ENCODE measurements around the gene DENND1A. TPM values are rescaled to one million over a fixed set of nuclear protein-coding genes. Genes with fewer than 3 reads are reported as not detected.
"Not testable (repeated sequence)": the region's sequence is repeated elsewhere in the genome, so short reads cannot be mapped to it uniquely, and the experiment has no call there.

DENND1A gene
- total RNA-seq, 4 donors from 2014 or later: 37.1 to 55.3 (median 50.0) TPM

DNA sequence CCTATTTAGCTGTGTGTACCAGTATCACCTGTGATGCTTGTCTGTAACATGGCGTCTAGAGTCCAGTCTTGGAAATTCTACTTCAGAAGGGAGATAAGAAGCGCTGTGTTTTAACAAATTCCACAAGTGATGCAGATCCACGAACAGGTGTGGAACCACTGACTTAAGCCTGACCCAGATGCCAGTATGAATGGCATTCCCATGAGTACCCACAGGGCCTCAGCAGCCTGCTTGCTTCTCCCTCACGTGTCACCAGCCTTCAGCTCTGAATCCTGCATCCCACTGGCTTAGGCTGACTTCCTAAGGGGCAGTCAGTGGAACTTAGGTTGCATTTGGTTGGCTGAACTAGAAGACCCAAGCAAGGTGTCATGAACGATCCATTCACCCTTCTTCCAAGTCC, 8.5 kb upstream of the DENND1A start:
- no peaks in the 10 kb centered on the region for H3K4me1 ChIP-seq
- H3K36me3 ChIP-seq: no peaks in the 10 kb centered on the region
- no peak overlapping the region for H3K27ac ChIP-seq
- H3K27me3 ChIP-seq: no peaks in the 10 kb centered on the region
- DNase-seq: peak in 1 of 3 donors; percentile 6
- H3K4me3 ChIP-seq: no peak overlapping the region
- TF ChIP-seq POLR2A (IDR thresholded peaks at IDR 0.05): no peak
- TF ChIP-seq, protein P1, sequence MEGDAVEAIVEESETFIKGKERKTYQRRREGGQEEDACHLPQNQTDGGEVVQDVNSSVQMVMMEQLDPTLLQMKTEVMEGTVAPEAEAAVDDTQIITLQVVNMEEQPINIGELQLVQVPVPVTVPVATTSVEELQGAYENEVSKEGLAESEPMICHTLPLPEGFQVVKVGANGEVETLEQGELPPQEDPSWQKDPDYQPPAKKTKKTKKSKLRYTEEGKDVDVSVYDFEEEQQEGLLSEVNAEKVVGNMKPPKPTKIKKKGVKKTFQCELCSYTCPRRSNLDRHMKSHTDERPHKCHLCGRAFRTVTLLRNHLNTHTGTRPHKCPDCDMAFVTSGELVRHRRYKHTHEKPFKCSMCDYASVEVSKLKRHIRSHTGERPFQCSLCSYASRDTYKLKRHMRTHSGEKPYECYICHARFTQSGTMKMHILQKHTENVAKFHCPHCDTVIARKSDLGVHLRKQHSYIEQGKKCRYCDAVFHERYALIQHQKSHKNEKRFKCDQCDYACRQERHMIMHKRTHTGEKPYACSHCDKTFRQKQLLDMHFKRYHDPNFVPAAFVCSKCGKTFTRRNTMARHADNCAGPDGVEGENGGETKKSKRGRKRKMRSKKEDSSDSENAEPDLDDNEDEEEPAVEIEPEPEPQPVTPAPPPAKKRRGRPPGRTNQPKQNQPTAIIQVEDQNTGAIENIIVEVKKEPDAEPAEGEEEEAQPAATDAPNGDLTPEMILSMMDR (IDR thresholded peaks at IDR 0.05): no peak
- no peaks in the 10 kb centered on the region for H3K9me3 ChIP-seq

GRCh38 chr9:123936575-123936974, 6.6 kb upstream of the DENND1A start:
- H3K27ac ChIP-seq, H3K27me3 ChIP-seq, H3K9me3 ChIP-seq, H3K4me3 ChIP-seq, H3K4me1 ChIP-seq, H3K36me3 ChIP-seq: not testable (repeated sequence)
- DNase-seq: peak in 1 of 3 donors; percentile 1

GRCh38 chr9:123933440-123934212, 3.7 kb upstream of the DENND1A start:
- no peaks in the 10 kb centered on the region for H3K9me3 ChIP-seq
- H3K27ac ChIP-seq: no peak overlapping the region

GRCh38 chr9:123929177-123929869, 603 bp downstream of the DENND1A start:
- peak; percentile 28 to 72 (median 70) for DNase-seq
- Histone ChIP-seq H3K4me3 (peak overlapping the region; percentile 73 to 86 (median 82)), H3K9me3 (no peaks in the 10 kb centered on the region), H3K27me3 (no peaks in the 10 kb centered on the region), H3K36me3 (no peaks in the 10 kb centered on the region), H3K27ac (peak overlapping the region; percentile 77 to 91 (median 81)), H3K4me1 (peaks cover 6 to 22% (median 12%) of the 10 kb centered on the region in 4 donors)
- TF ChIP-seq POLR2A (IDR thresholded peaks at IDR 0.05): peak; percentile 38 to 51
- TF ChIP-seq, protein P1 (IDR thresholded peaks at IDR 0.05): no peak

More at GRCh38 chr9:123933440-123934212, 3.7 kb upstream of the DENND1A start:
- peak in 1 of 3 donors; percentile 49 for DNase-seq
- no peaks in the 10 kb centered on the region for H3K27me3 ChIP-seq
- peaks cover 0 to 7% (median 5%) of the 10 kb centered on the region in 4 donors for H3K4me1 ChIP-seq
- no peak overlapping the region for H3K4me3 ChIP-seq
- H3K36me3 ChIP-seq: no peaks in the 10 kb centered on the region
- TF ChIP-seq POLR2A (IDR thresholded peaks at IDR 0.05): no peak
- TF ChIP-seq, protein P1 (IDR thresholded peaks at IDR 0.05): peak in 3 of 6 experiments; percentile 30 to 37 (median 36)

DNA sequence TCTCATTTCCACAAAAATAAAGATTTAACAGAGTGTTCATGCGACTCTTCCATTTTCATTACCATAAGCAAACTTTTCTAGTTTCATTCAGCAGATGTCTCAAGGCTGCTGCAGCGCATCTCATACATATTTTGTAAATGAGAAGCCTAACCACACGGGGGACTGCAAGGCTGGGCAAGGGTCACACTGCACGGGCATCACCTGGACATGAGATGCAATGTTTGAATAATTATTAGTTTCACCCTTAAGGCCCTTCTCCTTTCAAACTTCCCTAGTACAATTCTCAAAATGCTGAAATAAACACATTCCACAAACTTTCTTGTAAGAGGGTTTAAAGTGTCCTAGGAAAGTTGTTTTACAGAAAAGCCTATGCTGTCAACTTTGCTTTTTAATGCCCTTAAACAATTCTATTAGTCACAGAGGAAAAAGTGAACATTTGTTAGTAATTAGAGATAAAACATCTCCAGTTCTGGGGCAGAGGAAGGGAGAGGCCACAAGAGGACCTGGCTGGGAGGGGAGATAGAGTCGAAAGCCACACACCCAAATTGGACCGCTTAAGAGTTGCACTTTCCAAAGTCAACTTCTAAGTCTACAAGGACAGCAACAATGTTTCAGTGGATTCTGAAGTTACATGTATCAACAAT, 1.3 kb downstream of the DENND1A start:
- Histone ChIP-seq H3K4me1 (peaks cover 6 to 22% (median 12%) of the 10 kb centered on the region in 4 donors), H3K9me3 (no peaks in the 10 kb centered on the region), H3K27ac (peak overlapping the region; percentile 77 to 91 (median 81)), H3K27me3 (no peaks in the 10 kb centered on the region), H3K4me3 (peak overlapping the region; percentile 73 to 86 (median 82)), H3K36me3 (no peaks in the 10 kb centered on the region)
- no peak for TF ChIP-seq POLR2A (IDR thresholded peaks at IDR 0.05)
- TF ChIP-seq, protein P1 (IDR thresholded peaks at IDR 0.05): no peak
- no peak for DNase-seq
